HG03159 (cell line): Measurements from ENCODE around the gene WNT16.

ENCODE experiments used
- ATAC-seq: cut with Tn5 transposase; IDR thresholded peaks from one replicate; pipeline ENCODE4 v1.9.1; 2021; ENCODE audit warnings: mild to moderate bottlenecking, moderate library complexity; ENCODE audit not compliant: unreplicated experiment

Gene WNT16

GRCh38 chr7:121390109-121390508 lies 61.3 kb downstream of the WNT16 start:
- no peak for ATAC-seq

- ATAC-seq, result no peak
These were observed 61.8 kb downstream of the WNT16 start for GRCh38 chr7:121390617-121391016.
